Effector memory CD4-positive, alpha-beta T cell (primary cell): ENCODE results near the gene MAN2A2.
"Not testable (repeated sequence)": the region's sequence is repeated elsewhere in the genome, so short reads cannot be mapped to it uniquely, and the experiment has no call there.

Experiments
- DNase-seq, 3 donors: peaks; one replicate each; pipeline ENCODE4 v3.0.0-alpha.2; 2020
- H3K27ac ChIP-seq: 2 replicates; pipeline ENCODE4 v1.7.0; 2013; ENCODE audit warnings: mild to moderate bottlenecking, low read length, moderate library complexity; ENCODE audit not compliant: insufficient read depth, poor library complexity, severe bottlenecking
- H3K27me3 ChIP-seq: replicated peaks from 2 replicates; pipeline ENCODE4 v1.7.0; 2013; ENCODE audit warnings: mild to moderate bottlenecking, low read length; ENCODE audit not compliant: insufficient read depth, control insufficient read depth, poor library complexity, severe bottlenecking
- H3K36me3 ChIP-seq: 2 replicates; pipeline ENCODE4 v1.7.0; 2013; ENCODE audit warnings: mild to moderate bottlenecking, low read length, moderate library complexity; ENCODE audit not compliant: control insufficient read depth, insufficient read depth
- H3K4me1 ChIP-seq: 2 replicates; pipeline ENCODE4 v1.7.0; 2013; ENCODE audit warnings: low read length, mild to moderate bottlenecking; ENCODE audit not compliant: control insufficient read depth, insufficient read depth, poor library complexity, severe bottlenecking
- H3K4me3 ChIP-seq: 2 replicates; pipeline ENCODE4 v1.7.0; 2013; ENCODE audit warnings: low read length, low read depth, mild to moderate bottlenecking; ENCODE audit not compliant: insufficient read depth, poor library complexity, severe bottlenecking
- H3K9me3 ChIP-seq: 2 replicates; pipeline ENCODE4 v1.7.0; 2013; ENCODE audit warnings: mild to moderate bottlenecking, low read length, moderate library complexity; ENCODE audit not compliant: control insufficient read depth

The MAN2A2 gene

GRCh38 chr15:90871139-90871715, 31.9 kb upstream of the MAN2A2 start:
- peaks cover 1% of the 10 kb centered on the region for H3K36me3 ChIP-seq
- DNase-seq = no peak
- peak overlapping the region; percentile 68 for H3K4me3 ChIP-seq
- H3K4me1 ChIP-seq = peaks cover 43% of the 10 kb centered on the region
- H3K27ac ChIP-seq = peak overlapping the region; percentile 73
- no peaks in the 10 kb centered on the region for H3K27me3 ChIP-seq
- H3K9me3 ChIP-seq = no peaks in the 10 kb centered on the region

DNA sequence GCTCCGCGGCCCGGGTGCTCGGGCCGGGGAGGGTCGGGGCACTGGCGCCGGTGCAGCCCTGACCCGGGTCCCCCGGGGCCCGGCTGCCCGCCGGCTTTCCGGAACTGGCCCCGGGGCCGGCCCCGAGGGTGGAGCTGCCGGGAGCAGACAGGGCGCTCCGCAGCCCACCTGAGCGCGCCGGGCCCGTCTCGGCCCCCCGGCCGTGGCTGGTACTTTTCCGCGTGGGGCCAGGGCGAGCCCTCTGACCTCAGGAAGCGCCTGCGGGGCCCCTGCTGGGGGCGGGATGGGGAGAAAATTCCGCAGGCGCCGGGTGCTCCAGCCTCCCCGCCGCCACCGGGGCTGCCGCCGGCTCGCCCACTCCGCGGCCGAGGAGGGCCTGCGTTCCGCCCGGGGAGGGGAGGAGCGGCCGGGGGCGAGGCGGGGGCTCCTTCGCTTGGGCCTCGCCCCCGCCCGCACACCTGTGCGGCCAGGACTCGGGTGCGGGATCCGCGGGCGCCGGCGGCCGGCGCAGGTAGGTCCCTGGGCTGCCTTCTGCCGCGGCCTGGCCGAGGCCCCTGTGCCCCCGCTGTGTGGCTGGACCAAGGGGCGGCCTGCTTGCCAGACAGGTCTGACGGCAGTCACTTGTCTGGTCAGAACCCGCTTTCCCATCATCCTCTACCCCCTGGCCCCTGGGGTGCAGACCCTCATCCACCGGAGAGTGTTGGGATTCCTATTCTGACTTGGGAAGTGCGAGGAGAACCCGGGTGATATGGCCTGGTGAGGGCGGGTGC, 31.2 kb upstream of the MAN2A2 start:
- Histone ChIP-seq H3K4me1 (peaks cover 43% of the 10 kb centered on the region), H3K27ac (peak overlapping the region; percentile 73), H3K4me3 (peak overlapping the region; percentile 68), H3K9me3 (no peaks in the 10 kb centered on the region), H3K27me3 (no peaks in the 10 kb centered on the region), H3K36me3 (peaks cover 8% of the 10 kb centered on the region)
- DNase-seq = no peak

- Histone ChIP-seq H3K27ac (peak overlapping the region; percentile 73), H3K36me3 (peaks cover 15% of the 10 kb centered on the region), H3K4me3 (peak overlapping the region; percentile 68), H3K4me1 (peaks cover 43% of the 10 kb centered on the region), H3K9me3 (no peaks in the 10 kb centered on the region), H3K27me3 (no peaks in the 10 kb centered on the region)
- DNase-seq = peak in 2 of 3 donors; percentile 32 to 35
Observed at GRCh38 chr15:90872486-90873184, 30.5 kb upstream of the MAN2A2 start.

DNA sequence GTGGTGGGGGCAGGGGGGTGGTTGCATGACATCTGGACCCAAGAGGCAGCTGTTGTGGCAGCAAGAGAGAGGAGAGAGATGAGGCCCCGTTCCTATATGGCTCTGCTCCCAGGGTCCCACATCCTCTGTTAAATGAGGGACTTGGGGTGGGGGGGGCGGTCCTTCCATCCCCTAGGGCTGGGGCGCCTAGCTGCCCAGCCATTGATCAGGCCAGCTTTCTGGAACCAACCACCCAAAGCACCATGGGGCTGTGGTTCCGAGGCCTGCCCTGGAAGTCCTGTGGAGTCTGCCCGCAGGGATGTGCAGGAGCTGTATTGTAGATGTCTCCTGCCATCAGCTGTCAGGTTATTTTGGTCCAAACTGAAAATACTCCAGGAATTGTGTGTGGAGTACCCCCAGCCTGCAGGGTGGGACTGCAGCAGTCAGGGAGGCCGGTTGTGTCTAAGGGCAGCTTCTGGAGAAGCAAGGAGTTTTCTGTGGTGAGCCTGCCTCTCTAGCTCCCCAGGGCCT, 29.6 kb upstream of the MAN2A2 start:
- H3K36me3 ChIP-seq = peaks cover 24% of the 10 kb centered on the region
- no peaks in the 10 kb centered on the region for H3K27me3 ChIP-seq
- peaks cover 43% of the 10 kb centered on the region for H3K4me1 ChIP-seq
- DNase-seq = no peak
- peak overlapping the region; percentile 73 for H3K27ac ChIP-seq
- no peaks in the 10 kb centered on the region for H3K9me3 ChIP-seq
- peak overlapping the region; percentile 68 for H3K4me3 ChIP-seq

DNA sequence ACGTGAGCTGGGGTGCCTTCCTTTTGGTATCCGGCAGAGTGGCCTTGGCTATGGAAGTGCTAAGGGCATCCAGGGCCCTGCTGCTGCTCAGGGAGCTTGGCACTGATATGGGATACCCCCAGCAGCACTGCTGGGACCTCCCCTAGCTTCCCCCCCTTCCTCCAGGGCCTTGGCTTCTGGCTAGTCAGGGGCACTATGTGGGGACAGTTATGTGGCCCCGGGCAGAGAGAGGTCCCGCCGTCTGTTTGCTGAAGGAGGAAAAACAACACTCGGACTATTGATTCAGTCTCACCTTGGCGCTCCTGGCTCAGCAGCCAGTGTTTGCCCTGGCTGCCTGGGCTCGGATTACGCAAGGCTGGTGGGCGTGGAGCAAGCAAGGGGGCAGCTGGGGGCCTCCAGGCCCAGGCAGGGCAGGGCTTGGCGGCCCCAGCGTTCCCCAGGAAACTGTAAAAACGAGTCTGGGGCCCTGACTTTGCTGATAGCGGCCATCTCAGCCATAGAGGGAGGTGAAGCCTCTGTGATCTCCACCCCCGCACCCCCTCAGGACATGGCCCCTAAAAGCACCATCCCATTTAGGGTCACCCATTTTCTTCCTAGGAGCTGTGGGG, 29.0 kb upstream of the MAN2A2 start:
- no peak for DNase-seq
- no peaks in the 10 kb centered on the region for H3K9me3 ChIP-seq
- peaks cover 43% of the 10 kb centered on the region for H3K4me1 ChIP-seq
- H3K4me3 ChIP-seq = no peak overlapping the region
- peaks cover 30% of the 10 kb centered on the region for H3K36me3 ChIP-seq
- no peaks in the 10 kb centered on the region for H3K27me3 ChIP-seq
- H3K27ac ChIP-seq = peak overlapping the region; percentile 73

DNA sequence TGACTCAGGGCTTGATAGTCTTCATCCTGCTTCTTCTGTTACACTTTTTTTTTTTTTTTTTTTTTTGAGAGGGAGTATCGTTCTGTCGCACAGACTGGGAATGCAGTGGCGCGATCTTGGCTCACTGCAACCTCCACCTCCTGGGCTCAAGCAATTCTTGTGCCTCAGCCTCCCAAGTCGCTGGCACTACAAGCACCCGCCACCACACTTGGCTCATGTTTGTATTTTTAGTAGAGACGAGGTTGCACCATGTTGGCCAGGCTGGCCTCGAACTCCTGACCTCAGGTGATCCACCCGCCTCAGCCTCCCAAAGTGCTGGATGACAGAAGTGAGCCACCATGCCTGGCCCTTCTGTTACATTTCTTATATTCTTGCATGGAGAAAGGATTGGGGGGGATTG, 28.1 kb upstream of the MAN2A2 start:
- not testable (repeated sequence) for DNase-seq, H3K9me3 ChIP-seq, H3K27me3 ChIP-seq, H3K4me3 ChIP-seq, H3K27ac ChIP-seq
- Histone ChIP-seq H3K4me1 (peaks cover 36% of the 10 kb centered on the region), H3K36me3 (peaks cover 39% of the 10 kb centered on the region)

DNA sequence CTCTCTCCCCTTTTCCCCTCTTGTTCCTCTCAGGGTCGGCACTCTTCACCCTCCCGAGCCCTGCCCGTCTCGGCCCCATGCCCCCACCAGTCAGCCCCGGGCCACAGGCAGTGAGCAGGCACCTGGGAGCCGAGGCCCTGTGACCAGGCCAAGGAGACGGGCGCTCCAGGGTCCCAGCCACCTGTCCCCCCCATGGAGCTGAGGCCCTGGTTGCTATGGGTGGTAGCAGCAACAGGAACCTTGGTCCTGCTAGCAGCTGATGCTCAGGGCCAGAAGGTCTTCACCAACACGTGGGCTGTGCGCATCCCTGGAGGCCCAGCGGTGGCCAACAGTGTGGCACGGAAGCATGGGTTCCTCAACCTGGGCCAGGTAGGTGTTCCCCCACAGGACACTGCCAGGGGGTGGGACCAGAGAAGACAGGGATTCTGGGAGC, 27.5 kb upstream of the MAN2A2 start:
- H3K27me3 ChIP-seq = no peaks in the 10 kb centered on the region
- H3K27ac ChIP-seq = no peak overlapping the region
- peaks cover 44% of the 10 kb centered on the region for H3K36me3 ChIP-seq
- H3K4me1 ChIP-seq = peaks cover 31% of the 10 kb centered on the region
- DNase-seq = no peak
- H3K4me3 ChIP-seq = no peak overlapping the region
- no peaks in the 10 kb centered on the region for H3K9me3 ChIP-seq

- DNase-seq = no peak
- Histone ChIP-seq H3K4me3 (no peak overlapping the region), H3K27ac (no peak overlapping the region), H3K9me3 (no peaks in the 10 kb centered on the region), H3K27me3 (no peaks in the 10 kb centered on the region), H3K4me1 (peaks cover 26% of the 10 kb centered on the region), H3K36me3 (peaks cover 49% of the 10 kb centered on the region)
Observed at GRCh38 chr15:90876046-90876445, 27.1 kb upstream of the MAN2A2 start.

DNA sequence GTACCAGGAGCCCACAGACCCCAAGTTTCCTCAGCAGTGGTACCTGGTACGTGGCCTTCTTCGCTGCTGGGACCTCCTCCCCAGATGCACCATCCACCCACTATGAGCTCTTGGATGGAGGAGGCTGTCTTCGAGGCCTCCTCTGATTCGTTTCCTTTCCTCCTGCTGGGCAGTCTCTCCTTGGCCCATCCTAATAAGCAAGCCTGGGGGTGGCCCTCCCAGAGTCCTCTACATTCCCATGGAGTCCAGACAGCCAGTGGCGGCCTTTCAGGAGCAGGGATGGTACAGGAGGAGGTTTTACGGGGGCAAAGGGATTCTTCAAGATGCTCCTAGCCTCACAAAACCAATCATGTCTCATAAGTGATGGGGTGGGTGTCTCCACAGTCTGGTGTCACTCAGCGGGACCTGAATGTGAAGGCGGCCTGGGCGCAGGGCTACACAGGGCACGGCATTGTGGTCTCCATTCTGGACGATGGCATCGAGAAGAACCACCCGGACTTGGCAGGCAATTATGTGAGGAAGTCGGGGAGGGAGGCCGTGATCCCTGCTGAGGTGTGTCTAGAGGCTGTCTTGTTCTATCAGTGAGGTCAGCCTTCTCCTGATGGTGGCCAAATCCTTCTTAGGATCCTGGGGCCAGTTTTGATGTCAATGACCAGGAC, 26.5 kb upstream of the MAN2A2 start:
- DNase-seq = no peak
- Histone ChIP-seq H3K36me3 (peaks cover 53% of the 10 kb centered on the region), H3K9me3 (no peaks in the 10 kb centered on the region), H3K4me3 (no peak overlapping the region), H3K27me3 (no peaks in the 10 kb centered on the region), H3K4me1 (peaks cover 25% of the 10 kb centered on the region), H3K27ac (no peak overlapping the region)
